Endodermal cell (in vitro differentiated cells): Measurements from ENCODE around the gene CXCR4. TPM values are rescaled to one million over a fixed set of nuclear protein-coding genes. Genes with fewer than 3 reads are reported as not detected.

Experiments used
- DNase-seq: peaks from one replicate; pipeline ENCODE4 v3.0.0-alpha.2; 2017
- H3K27ac ChIP-seq: 2 replicates; pipeline ENCODE4 v1.5.1; 2013; ENCODE audit warnings: mild to moderate bottlenecking, low read depth, low read length, moderate library complexity
- H3K27me3 ChIP-seq: 2 replicates; pipeline ENCODE4 v1.6.1; 2013; ENCODE audit warnings: mild to moderate bottlenecking, low read length, moderate library complexity; ENCODE audit not compliant: insufficient read depth, control insufficient read depth, poor library complexity, severe bottlenecking
- H3K36me3 ChIP-seq: 2 replicates; pipeline ENCODE4 v1.7.0; 2013; ENCODE audit warnings: mild to moderate bottlenecking, low read length, moderate library complexity; ENCODE audit not compliant: control insufficient read depth, insufficient read depth
- H3K4me1 ChIP-seq: one replicate; pipeline ENCODE4 v1.7.0; 2013; ENCODE audit warnings: low read length; ENCODE audit not compliant: control insufficient read depth, insufficient read depth
- H3K4me3 ChIP-seq: 2 replicates; pipeline ENCODE4 v1.5.1; 2013; ENCODE audit warnings: mild to moderate bottlenecking, low read length, moderate library complexity
- H3K9ac ChIP-seq: 2 replicates; pipeline ENCODE4 v1.6.1; 2013; ENCODE audit warnings: mild to moderate bottlenecking, low read length, moderate library complexity; ENCODE audit not compliant: poor library complexity, severe bottlenecking; ENCODE audit errors: extremely low read depth
- H3K9me3 ChIP-seq: 2 replicates; pipeline ENCODE4 v1.6.1; 2013; ENCODE audit warnings: mild to moderate bottlenecking, low read length, moderate library complexity; ENCODE audit not compliant: control insufficient read depth
- H3K27ac Mint-ChIP-seq: 2 replicates; pipeline ENCODE4 v1.8.0; 2020; ENCODE audit warnings: mixed read lengths
- H3K27me3 Mint-ChIP-seq: 2 replicates; pipeline ENCODE4 v1.8.0; 2021; ENCODE audit warnings: mild to moderate bottlenecking, mixed read lengths; ENCODE audit not compliant: insufficient read depth
- H3K36me3 Mint-ChIP-seq: 2 replicates; pipeline ENCODE4 v1.8.0; 2020; ENCODE audit warnings: low read depth, mixed read lengths
- H3K4me1 Mint-ChIP-seq: 2 replicates; pipeline ENCODE4 v1.8.0; 2020; ENCODE audit warnings: mixed read lengths
- H3K4me3 Mint-ChIP-seq: 2 replicates; pipeline ENCODE4 v1.8.0; 2020; ENCODE audit warnings: mild to moderate bottlenecking, moderate library complexity, mixed read lengths
- H3K9me3 Mint-ChIP-seq: 2 replicates; pipeline ENCODE4 v1.8.0; 2020; ENCODE audit warnings: mild to moderate bottlenecking, mixed read lengths
- CTCF ChIP-seq: fragments of 200-600 bp; sonication (generic); conservative IDR thresholded peaks from 2 replicates; pipeline ENCODE4 v1.5.0; 2021; ENCODE audit warnings: antibody characterized with exemption, mild to moderate bottlenecking
- WGBS, 2 experiments: methylation state at CpG; one replicate each; pipeline versions ENCODE4 v1.1.5 to v1.1.7; 2013; ENCODE audit warnings: missing lambda C conversion rate in 2 of 2, mixed read lengths in 1 of 2; ENCODE audit not compliant: insufficient coverage in 1 of 2, insufficient read length in 1 of 2; 5-methylcytosine and 5-hydroxymethylcytosine counted together
- total RNA-seq, 2 donors: library from RNA; stranded (reverse); fragmentation: NEBNext Ultra II Directional in 1 of 2; extraction: Animal tissue kit (Norgen Biotek cat#: 25700) in 1 of 2; gene quantifications; 2 replicates in 1 of 2; 3 replicates in 1 of 2; pipeline ENCODE4 v1.2.1, GENCODE V29; 2021

CXCR4 gene
- total RNA-seq, 2 donors from 2014 or later: 287 to 454 TPM

DNA sequence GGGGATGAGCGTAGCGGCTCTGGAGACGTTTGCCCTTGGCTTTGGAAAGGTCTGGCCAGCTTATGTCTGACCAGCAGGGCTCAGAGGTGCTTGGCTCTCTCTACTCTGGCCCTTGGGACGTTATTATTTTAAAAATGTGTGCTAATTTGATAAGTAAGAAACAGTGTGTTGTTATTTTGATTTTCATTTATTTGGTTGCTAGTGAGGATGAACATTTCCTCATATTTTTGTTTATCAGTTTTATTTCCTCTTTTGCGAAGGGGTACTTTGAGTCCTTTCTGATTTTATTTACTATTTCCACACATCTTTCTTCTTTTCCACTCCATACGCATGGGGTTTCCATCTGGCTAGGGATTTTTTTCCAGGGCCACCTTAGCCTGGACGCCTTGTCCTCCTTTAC is 11.4 kb downstream of the CXCR4 start:
- H3K9me3 ChIP-seq: no peaks in the 10 kb centered on the region
- no peaks in the 10 kb centered on the region for H3K4me1 ChIP-seq
- no peak for TF ChIP-seq CTCF
- Mint-ChIP-seq H3K4me3 (no peak overlapping the region), H3K36me3 (no peaks in the 10 kb centered on the region), H3K27me3 (no peaks in the 10 kb centered on the region), H3K4me1 (no peaks in the 10 kb centered on the region), H3K27ac (no peak overlapping the region), H3K9me3 (no peaks in the 10 kb centered on the region)
- H3K4me3 ChIP-seq: no peak overlapping the region
- no peak overlapping the region for H3K27ac ChIP-seq
- no peaks in the 10 kb centered on the region for H3K36me3 ChIP-seq
- no peaks in the 10 kb centered on the region for H3K27me3 ChIP-seq
- WGBS, 2 experiments: 91 to 94% methylated on average over 5 to 7 of the region's 7 CpGs
- no peak for DNase-seq
- H3K9ac ChIP-seq: no peak overlapping the region

DNA sequence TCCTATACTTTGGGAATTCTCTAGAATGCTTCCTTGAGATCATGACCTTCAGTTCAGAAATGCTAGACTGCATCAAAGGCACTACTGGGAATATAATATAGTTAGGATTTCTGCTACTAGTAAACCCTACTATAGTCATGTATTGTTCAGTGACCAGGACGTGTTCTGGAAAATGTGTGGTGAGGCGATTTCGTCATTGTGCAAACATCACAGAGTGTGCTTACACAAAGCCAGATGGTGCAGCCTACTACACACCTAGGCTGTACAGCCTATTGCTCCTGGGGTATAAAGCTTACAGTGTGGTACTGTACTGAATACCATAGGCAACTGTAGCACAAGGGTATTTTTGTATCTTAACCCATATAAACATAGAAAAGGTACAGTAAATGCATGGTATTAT is 13.0 kb downstream of the CXCR4 start:
- no peaks in the 10 kb centered on the region for H3K4me1 Mint-ChIP-seq
- no peaks in the 10 kb centered on the region for H3K36me3 Mint-ChIP-seq
- no peak overlapping the region for H3K9ac ChIP-seq
- DNase-seq: no peak
- H3K9me3 Mint-ChIP-seq: no peaks in the 10 kb centered on the region
- no peaks in the 10 kb centered on the region for H3K27me3 ChIP-seq
- H3K4me3 ChIP-seq: no peak overlapping the region
- no peaks in the 10 kb centered on the region for H3K36me3 ChIP-seq
- 83 to 93% methylated on average over 1 to 3 of the region's 3 CpGs for WGBS, 2 experiments
- no peak for TF ChIP-seq CTCF
- H3K9me3 ChIP-seq: no peaks in the 10 kb centered on the region
- no peaks in the 10 kb centered on the region for H3K4me1 ChIP-seq
- no peak overlapping the region for H3K27ac Mint-ChIP-seq
- H3K4me3 Mint-ChIP-seq: no peak overlapping the region
- H3K27ac ChIP-seq: no peak overlapping the region
- no peaks in the 10 kb centered on the region for H3K27me3 Mint-ChIP-seq

GRCh38 chr2:136101042-136101441 is 16.9 kb downstream of the CXCR4 start:
- H3K4me1 ChIP-seq: no peaks in the 10 kb centered on the region
- TF ChIP-seq CTCF: no peak
- no peak overlapping the region for H3K9ac ChIP-seq
- Mint-ChIP-seq H3K4me1 (no peaks in the 10 kb centered on the region), H3K27ac (no peak overlapping the region), H3K4me3 (no peak overlapping the region), H3K36me3 (no peaks in the 10 kb centered on the region), H3K9me3 (no peaks in the 10 kb centered on the region), H3K27me3 (no peaks in the 10 kb centered on the region)
- no peaks in the 10 kb centered on the region for H3K27me3 ChIP-seq
- 96 to 100% methylated on average over 2 of the region's 2 CpGs for WGBS, 2 experiments
- DNase-seq: no peak
- H3K9me3 ChIP-seq: no peaks in the 10 kb centered on the region
- no peaks in the 10 kb centered on the region for H3K36me3 ChIP-seq
- H3K27ac ChIP-seq: no peak overlapping the region
- H3K4me3 ChIP-seq: no peak overlapping the region
